GM10266 (cell line): ENCODE results near the gene MB21D2.
A peak's percentile ranks its signal among the peaks of the same experiment; 100 is the strongest.

ENCODE experiments used
- DNase-seq: peaks from one replicate; pipeline ENCODE4 v3.0.0; 2012; ENCODE audit errors: extremely low spot score
- TF ChIP-seq, protein P1 (sequence below): IDR thresholded peaks from 2 replicates; pipeline ENCODE4 v1.5.1; 2012; ENCODE audit warnings: mild to moderate bottlenecking, low read depth; ENCODE audit not compliant: control insufficient read depth, insufficient read depth; ENCODE audit errors: missing control alignments

The MB21D2 gene

DNA sequence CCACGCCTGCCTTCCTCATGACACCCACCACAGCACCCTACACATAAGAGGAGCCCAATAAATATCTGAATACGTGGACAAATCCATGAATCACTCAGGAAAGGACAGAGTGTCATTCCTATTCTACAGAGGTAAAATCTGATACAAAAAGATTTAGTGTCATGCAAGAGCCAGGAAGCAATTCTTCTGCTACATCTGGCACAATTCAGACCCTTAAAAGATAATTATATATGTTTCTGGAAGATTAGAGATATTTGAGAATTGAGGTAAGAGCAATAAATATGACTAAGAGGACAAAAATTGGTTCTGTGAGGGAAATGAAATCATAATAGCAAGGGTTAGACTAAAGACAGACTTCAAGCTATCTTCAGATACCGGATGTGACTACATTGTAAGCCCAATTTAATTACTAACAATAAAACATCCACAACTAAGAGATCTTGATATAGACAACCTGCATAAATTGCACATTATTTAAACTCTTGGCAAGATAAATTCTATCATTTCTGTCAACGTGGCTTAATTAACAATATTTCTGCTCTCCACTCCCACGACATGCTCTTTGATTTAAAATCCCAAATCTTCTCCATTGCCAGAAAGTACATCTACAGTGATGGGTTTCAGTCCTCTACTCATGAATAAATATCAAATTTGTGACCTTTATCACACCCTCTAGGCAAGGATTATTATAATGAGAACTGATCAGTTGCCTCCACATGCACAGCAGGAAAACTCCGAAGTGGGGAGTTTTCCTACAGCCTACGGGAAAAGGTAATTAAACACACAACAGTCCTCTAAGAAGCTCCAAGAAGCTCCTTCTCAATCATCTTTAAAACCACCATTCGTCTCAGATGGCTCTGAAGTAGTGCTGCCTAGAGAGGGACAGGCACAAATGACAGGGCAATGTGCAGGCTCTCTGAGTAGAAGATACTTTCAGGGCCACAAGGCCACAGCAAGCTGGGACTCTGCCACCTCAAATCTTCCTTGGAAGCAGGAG, 32.6 kb downstream of the MB21D2 start:
- no peak for DNase-seq
- TF ChIP-seq, protein P1, sequence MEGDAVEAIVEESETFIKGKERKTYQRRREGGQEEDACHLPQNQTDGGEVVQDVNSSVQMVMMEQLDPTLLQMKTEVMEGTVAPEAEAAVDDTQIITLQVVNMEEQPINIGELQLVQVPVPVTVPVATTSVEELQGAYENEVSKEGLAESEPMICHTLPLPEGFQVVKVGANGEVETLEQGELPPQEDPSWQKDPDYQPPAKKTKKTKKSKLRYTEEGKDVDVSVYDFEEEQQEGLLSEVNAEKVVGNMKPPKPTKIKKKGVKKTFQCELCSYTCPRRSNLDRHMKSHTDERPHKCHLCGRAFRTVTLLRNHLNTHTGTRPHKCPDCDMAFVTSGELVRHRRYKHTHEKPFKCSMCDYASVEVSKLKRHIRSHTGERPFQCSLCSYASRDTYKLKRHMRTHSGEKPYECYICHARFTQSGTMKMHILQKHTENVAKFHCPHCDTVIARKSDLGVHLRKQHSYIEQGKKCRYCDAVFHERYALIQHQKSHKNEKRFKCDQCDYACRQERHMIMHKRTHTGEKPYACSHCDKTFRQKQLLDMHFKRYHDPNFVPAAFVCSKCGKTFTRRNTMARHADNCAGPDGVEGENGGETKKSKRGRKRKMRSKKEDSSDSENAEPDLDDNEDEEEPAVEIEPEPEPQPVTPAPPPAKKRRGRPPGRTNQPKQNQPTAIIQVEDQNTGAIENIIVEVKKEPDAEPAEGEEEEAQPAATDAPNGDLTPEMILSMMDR = no peak

DNA sequence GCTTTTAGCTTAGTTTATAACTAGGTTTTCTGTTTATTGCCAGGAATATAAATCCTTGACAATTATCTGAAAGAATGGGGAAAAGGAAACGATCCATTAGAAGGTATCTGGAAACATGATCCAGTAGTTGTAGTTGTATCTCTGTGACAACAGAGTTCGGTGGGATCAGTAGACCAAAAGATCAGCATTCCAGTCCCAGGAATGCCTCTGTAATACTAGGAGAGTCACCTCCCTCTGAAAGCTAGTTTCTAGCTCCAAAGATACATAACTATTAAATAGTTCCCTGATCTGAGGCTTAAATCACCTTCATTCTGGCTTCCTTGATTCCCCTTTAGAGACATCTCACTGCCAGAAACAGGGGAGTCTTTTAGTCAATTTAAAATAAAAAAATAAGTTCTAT, 34.1 kb downstream of the MB21D2 start:
- DNase-seq = no peak
- TF ChIP-seq, protein P1 = no peak

DNA sequence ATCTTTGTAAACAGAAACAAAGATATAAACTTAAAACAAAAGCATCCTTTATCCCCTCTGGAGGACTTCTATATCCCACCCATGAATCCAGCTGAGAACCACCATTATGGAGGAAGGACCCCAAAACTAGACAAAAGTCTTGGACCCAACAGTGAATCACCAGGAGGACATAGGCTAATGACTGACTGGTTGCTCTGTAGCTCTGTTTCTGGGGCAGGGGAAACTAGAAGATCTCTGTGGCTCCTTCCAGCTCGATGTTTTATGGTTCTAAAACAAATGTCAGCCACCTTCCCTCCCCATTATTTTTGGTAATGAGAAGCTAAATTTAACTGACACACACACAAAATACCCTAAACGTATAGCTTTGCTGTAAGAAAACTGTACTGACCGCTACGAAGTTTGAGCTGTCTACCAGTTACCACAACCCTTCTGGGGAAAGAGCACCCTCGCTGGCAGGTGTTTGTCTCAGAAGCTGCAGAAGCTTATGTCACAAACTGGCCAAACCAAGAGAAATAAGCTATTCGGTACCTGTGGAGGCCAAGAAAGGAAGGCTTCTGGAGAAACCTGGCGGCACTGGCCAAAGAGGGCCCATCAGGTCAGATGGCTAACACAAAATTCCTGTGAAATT, 36.4 kb downstream of the MB21D2 start:
- DNase-seq = peak; percentile 50
- TF ChIP-seq, protein P1 = peak; percentile 13

DNA sequence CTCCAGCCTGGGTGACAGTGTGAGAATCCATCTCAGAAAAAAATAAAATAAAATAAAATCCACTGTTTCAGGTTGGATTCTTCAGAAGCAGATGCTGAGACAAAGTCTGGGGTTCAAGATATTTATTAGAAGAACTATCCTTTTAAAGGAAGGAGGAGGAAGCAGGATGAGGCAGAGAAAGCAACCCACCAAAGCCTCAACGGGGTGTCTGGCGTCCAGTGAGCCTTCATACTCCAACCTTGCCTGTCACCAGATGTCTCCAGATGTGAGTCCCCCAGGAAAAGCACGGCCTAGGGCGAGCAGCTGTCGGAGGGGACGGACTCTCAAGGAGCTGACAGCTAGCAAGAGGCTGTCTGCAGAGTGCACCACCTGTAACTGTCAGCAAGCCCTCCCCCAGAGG, 37.3 kb downstream of the MB21D2 start:
- DNase-seq = no peak
- TF ChIP-seq, protein P1 = no peak

DNA sequence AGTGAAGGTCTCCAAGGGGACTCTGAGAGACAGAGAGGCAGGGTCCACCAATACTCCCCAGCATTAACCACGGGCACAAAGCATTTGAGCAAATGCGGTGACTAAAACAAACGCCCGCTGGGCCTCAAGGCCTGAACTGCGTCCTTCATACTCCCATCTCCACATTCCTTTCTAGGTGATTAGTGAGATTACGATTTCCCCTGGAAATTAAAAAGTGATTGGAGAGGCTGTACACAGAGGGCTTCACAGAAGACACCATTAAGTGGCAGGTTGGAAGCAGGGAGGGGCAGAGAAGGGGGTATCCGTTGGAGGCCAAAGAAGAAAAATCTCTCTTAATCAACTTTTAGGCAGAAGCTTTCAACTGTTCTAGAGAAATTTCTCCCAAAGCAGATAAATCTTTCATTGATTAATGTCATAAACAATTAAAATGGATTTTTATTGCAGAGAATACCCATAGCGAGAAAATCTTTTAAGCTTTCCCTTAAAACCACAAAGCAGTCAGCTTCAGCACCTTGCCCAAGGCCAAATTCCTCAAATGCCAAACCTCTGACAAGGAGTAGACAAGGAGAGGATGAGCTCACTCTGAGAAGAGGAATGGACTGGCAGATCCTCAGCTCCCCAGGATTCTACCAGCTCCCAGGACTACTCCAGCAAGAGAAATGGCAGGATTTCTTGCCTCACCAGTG, 38.2 kb downstream of the MB21D2 start:
- DNase-seq = no peak
- TF ChIP-seq, protein P1 = no peak

DNA sequence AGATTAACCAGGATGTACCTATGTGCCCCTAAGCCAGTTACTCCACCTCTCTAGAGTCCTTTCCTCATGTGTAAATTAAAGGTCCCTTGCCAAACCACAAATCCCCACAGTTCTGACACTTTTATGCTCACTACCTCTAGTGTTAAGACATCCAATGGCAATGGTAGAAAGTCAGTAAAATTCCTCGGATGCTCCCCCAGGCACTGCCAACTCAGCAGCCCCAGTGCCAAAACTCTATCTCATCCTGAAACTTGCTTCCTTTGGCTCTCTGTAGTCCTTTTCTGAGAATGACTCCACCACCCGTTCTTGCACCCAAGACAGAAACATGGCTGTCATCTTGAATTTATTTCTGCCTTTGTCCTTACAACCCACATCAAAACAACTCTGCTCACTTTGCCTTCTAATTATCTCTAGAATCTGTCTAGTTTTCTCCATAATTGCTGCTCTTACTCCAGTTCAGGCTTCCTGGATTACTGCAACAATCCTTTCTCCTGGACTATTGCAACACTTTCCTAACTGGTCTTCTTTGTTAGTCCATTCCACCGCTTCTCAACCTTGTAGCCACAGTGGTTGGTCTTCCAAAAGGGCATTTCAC, 41.6 kb downstream of the MB21D2 start:
- DNase-seq = no peak
- TF ChIP-seq, protein P1 = no peak

DNA sequence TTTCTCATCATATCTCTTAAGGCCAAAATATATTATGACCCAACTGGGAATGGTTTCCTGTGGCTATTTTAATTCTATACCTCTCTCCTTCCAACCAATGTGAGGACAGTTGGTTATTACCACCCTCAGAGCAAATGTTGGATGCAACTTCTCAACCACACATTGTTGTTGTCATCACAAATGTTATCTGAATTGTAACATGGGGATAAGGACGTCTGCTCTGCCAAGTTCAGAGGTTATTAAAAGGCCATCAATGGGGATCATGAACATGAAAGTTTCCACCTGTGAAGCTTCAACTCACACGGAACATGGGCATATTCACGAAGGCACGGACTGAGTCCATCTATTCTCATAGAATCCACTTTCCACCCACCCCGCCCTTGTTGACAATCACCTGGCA, 46.8 kb downstream of the MB21D2 start:
- TF ChIP-seq, protein P1 = no peak
- DNase-seq = no peak
